Adrenal gland (tissue), 5 donors: ENCODE measurements around the gene SNCG.

Experiments
- POLR2A ChIP-seq, 2 donors: fragments of 450-650 bp; IDR thresholded peaks; one replicate each; pipeline ENCODE4 v1.6.1; 2017; ENCODE audit warnings: antibody characterized with exemption in 2 of 2, mild to moderate bottlenecking in 2 of 2, moderate library complexity in 1 of 2
- TF ChIP-seq, protein P1 (sequence below), 6 experiments: fragments of 450-650 bp in 4 of 6; fragments of 200-600 bp in 2 of 6; sonication (generic) in 1 of 6; IDR thresholded peaks; 1 replicate in 5 of 6; 2 replicates in 1 of 6; pipeline versions ENCODE4 v1.5.1 to v1.8.0; 2016 to 2021; ENCODE audit warnings: antibody characterized with exemption in 6 of 6, mild to moderate bottlenecking in 2 of 6, moderate library complexity in 1 of 6
- donor health status: DM: no; HTN: no; CAD: no.

DNA sequence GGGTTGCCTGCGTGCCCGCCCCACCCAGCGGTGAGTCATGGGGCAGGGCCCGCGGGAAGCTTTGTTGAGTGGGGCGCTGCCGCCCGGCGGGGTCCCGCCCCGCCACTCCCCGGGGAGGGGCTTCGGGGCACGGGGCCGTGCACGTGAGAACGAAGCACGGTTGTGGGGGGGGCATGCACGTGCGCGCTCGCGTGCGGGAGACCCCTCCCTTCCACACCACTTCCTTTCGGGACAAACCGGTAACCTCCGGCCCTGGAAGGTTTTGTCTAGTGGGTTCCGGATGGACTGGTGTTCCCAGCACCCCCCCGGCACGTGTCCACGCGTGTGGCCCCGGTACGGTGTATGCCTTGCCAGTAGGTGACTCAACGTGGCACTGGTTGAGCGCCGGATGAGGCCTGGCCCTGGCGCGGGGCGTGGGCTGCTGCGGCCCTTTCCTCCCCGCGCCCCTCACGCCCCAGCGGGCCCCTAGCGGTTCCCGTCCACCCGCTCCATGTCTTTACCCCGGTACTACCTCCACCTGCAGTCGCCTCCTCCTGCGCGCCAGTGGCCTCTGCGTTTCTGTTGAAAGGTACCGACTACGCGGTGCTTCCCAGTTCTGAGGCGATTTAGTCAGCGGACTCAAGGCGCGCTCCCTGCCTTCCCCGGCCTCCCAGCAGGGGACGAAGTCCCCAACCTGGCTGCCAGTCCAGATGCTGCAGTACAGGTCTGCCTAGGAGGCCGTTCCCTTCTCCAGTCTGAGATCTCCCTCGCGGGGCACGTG lies 13.0 kb downstream of the SNCG start:
- TF ChIP-seq, protein P1, sequence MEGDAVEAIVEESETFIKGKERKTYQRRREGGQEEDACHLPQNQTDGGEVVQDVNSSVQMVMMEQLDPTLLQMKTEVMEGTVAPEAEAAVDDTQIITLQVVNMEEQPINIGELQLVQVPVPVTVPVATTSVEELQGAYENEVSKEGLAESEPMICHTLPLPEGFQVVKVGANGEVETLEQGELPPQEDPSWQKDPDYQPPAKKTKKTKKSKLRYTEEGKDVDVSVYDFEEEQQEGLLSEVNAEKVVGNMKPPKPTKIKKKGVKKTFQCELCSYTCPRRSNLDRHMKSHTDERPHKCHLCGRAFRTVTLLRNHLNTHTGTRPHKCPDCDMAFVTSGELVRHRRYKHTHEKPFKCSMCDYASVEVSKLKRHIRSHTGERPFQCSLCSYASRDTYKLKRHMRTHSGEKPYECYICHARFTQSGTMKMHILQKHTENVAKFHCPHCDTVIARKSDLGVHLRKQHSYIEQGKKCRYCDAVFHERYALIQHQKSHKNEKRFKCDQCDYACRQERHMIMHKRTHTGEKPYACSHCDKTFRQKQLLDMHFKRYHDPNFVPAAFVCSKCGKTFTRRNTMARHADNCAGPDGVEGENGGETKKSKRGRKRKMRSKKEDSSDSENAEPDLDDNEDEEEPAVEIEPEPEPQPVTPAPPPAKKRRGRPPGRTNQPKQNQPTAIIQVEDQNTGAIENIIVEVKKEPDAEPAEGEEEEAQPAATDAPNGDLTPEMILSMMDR (IDR thresholded peaks at IDR 0.05), result peak in 4 of 6 experiments; percentile 34 to 50 (median 44)
- TF ChIP-seq POLR2A (IDR thresholded peaks at IDR 0.05), result peak in 1 of 2 donors; percentile 17
